GM19397 (cell line): Measurements from ENCODE around the gene SMTNL2.
"Not testable (repeated sequence)": the region's sequence is repeated elsewhere in the genome, so short reads cannot be mapped to it uniquely, and the experiment has no call there.

ENCODE experiments used
- ATAC-seq: cut with Tn5 transposase; IDR thresholded peaks from one replicate; pipeline ENCODE4 v1.9.1; 2021; ENCODE audit warnings: mild to moderate bottlenecking, moderate library complexity; ENCODE audit not compliant: unreplicated experiment

The SMTNL2 gene

GRCh38 chr17:4559966-4560365 is 24.4 kb upstream of the SMTNL2 start:
- ATAC-seq, result no peak

GRCh38 chr17:4560421-4560820 is 23.9 kb upstream of the SMTNL2 start, which contains the start of gene GGT6:
GGT6 (minus strand) TSS chr17:4560577; CDS start chr17:4560521, 56 bp downstream.
- no peak for ATAC-seq

DNA sequence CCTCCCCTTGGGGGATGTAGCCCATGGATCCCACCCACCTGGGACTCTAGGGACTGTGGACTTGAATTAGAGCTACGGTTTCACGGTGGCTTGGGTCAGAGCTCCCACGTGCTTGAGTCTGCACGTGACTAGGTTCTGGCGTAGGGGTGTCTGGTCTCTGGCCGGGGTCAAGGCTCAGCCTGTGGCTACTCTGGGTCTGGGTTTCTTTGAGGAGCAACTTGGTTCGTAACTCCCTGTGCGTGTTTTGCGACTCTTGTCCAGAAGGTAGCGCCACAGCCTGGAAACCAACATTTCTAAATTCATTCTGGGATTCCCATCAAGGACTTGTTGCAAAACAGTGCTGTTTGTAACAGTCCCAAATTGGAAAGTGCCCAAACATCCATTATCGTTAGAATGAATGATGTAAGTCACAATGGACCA is 23.5 kb upstream of the SMTNL2 start:
- no peak for ATAC-seq

GRCh38 chr17:4562015-4562969 is 22.0 kb upstream of the SMTNL2 start:
- no peak for ATAC-seq

DNA sequence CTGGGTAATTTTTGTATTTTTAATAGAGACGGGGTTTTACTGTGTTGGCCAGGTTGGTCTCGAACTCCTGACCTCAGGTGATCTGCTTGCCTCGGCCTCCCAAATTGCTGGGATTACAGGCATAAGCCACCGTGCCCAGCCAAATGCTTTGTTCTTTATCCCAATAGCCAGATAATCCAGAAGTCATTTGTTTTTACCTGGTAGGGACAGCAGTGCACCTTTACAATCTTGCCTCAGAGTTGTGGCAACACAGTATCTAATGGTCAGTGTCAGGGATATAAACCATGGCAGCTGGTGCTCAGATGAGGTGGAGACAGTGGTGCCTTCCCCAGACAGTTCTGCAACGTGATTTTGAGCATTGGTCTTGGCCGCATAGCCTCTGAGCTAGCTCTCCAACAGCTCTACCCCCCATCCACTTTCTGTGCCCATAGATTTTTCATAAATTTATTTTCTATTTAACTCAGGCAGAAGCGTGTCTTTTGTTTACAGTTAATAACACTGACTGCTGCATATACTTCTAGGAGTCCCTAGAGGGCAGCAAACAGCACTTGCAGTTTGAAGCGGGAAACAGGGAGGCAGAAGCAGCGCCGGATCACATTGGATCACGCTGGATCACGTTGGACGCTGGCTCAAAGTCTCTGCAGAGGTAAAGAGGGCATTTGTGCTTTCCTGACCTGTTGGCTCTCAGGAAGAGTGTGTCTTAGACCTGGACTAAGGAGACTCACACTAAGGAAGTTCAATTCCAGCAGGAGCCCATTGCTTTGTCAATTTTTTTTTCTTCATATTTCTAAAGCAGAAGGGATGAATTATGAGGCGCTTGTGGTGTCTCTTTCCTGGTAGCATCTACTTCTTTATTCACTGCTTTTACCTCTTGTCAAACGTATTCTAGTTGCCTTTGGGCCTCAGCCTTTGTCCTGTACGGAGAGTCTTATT is 18.9 kb upstream of the SMTNL2 start:
- ATAC-seq, result no peak

- no peak for ATAC-seq
Observed at GRCh38 chr17:4566785-4567184, 17.5 kb upstream of the SMTNL2 start.

DNA sequence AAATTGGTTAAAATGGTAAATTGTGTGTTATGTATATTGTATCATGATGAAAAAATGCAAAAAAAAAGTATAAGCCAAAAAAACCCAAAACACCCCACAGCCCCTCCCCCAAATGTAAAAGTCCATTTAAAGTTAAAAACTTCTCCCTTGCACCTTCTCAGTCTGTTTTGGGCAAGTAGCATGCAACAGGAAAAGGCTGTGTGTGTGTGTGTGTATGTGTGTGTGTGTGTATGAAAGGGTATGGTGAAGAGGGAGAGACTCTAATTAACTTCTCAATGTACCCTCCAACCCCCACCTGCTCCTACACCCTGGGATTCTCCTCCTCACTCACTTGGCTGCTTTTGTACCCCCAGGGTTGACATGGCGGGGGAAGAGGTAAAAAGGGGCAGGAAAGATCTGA is 14.7 kb upstream of the SMTNL2 start:
- ATAC-seq, result no peak

- no peak for ATAC-seq
Observed at GRCh38 chr17:4572131-4572530, 12.2 kb upstream of the SMTNL2 start.

GRCh38 chr17:4573115-4573514 is 11.2 kb upstream of the SMTNL2 start:
- ATAC-seq, result no peak

DNA sequence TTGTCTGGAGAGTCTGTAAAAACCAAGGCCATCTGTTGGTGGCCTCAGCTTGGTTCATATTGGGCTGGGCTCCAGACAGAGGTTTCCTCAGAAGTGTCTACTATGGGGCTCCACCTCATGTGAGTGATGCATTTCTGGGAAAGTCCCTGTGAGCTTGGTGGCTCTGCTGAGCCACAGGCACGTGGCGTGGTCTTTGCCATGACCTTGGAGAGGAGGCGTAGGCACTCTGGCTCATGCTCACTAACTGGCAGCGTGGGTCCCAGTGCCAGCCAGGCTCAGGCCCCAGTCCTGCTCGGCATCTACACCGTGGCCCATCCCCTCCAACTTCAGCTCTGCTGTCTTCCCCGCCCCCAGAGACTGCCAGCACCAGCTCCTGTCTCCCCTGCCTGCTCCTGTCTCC is 10.7 kb upstream of the SMTNL2 start:
- ATAC-seq, result no peak

DNA sequence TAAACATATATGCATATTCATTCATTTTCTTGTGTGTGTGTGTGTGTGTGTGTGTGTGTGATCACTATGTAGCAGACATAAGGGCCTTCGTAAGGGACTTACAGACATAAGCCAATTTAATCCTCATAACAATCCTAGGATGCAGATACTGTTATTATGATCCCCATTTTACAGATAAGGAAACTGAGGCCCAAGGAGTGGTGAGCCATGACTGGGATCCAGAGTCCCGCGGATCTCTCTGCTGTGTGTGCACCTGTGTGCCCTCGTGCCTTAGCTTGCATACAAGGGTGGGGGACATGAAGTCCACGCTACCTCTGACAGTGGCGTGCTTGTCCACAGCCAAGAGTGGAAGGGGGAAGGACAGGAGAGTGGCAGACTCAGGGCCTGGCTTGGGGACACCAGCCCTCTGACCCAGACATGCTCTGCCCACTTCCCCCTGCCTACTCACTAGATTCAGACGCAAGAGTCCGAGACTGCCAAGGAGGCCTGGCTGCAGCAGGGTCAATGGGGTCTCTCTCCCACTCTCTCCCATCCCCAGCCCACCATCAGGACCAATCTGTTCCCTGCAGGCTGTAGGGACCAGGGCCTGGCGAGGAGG is 9.8 kb upstream of the SMTNL2 start:
- no peak for ATAC-seq

- no peak for ATAC-seq
Observed at GRCh38 chr17:4576161-4576558, 8.2 kb upstream of the SMTNL2 start.

- ATAC-seq, result no peak
Observed at GRCh38 chr17:4576729-4577322, 7.5 kb upstream of the SMTNL2 start.

GRCh38 chr17:4577386-4577993 is 6.8 kb upstream of the SMTNL2 start:
- no peak for ATAC-seq

GRCh38 chr17:4578349-4578748 is 6.0 kb upstream of the SMTNL2 start:
- ATAC-seq, result not testable (repeated sequence)

GRCh38 chr17:4579678-4580077 is 4.7 kb upstream of the SMTNL2 start:
- ATAC-seq, result no peak

GRCh38 chr17:4580291-4580690 is 4.0 kb upstream of the SMTNL2 start:
- ATAC-seq, result no peak

GRCh38 chr17:4582101-4582501 is 2.2 kb upstream of the SMTNL2 start:
- no peak for ATAC-seq

- ATAC-seq, result no peak
Observed at GRCh38 chr17:4582691-4583090, 1.6 kb upstream of the SMTNL2 start.

- ATAC-seq, result no peak
Observed at GRCh38 chr17:4583206-4583605, 1.1 kb upstream of the SMTNL2 start.
